ENCODE data around the gene TNFSF15.

TNFSF15 gene

DNA sequence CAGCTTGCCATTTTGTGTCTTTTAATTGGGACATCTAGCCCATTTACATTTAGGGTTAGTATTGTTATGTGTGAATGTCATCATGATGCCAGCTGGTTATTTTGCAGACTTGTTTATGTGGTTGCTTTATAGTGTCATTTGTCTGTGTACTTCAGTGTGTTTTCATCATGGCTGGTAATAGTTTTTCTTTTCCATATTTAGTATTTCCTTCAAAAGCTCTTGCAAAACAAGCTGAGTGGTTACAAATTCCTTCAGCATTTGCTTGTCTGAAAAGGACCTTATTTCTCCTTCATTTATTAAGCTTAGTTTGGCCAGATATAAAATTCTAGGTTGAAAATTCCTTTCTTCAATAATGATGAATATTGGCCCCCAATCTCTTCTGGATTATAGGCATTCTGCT, 28.5 kb upstream of the TNFSF15 start:
- TF ChIP-seq, protein P1, sequence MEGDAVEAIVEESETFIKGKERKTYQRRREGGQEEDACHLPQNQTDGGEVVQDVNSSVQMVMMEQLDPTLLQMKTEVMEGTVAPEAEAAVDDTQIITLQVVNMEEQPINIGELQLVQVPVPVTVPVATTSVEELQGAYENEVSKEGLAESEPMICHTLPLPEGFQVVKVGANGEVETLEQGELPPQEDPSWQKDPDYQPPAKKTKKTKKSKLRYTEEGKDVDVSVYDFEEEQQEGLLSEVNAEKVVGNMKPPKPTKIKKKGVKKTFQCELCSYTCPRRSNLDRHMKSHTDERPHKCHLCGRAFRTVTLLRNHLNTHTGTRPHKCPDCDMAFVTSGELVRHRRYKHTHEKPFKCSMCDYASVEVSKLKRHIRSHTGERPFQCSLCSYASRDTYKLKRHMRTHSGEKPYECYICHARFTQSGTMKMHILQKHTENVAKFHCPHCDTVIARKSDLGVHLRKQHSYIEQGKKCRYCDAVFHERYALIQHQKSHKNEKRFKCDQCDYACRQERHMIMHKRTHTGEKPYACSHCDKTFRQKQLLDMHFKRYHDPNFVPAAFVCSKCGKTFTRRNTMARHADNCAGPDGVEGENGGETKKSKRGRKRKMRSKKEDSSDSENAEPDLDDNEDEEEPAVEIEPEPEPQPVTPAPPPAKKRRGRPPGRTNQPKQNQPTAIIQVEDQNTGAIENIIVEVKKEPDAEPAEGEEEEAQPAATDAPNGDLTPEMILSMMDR (IDR thresholded peaks at IDR 0.05; ENCODE audit: extremely low read depth, missing control alignments), result no peak
- no peak for DNase-seq (ENCODE audit: low spot score)

DNA sequence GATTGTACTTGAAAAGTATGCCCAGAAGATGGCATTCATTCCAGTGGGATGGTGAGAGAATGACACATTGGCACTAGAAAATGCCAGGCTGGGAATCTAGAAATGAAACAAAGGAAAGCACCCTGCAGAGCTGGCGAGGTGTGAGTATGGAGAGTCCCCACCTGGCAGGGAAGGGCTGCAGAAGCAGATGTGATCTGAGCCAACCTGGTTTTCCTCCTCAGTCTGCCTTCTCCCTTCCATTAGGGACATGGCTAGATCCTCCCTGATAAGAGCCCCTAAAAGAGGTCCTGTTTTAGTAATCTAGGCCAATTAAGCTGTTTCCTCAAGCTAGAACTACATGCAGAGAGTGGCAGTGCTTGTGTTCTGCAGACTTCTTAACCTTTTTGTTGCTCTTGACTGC, 24.7 kb upstream of the TNFSF15 start:
- TF ChIP-seq, protein P1 (IDR thresholded peaks at IDR 0.05; ENCODE audit: extremely low read depth, missing control alignments), result no peak
- DNase-seq (ENCODE audit: low spot score), result no peak

DNA sequence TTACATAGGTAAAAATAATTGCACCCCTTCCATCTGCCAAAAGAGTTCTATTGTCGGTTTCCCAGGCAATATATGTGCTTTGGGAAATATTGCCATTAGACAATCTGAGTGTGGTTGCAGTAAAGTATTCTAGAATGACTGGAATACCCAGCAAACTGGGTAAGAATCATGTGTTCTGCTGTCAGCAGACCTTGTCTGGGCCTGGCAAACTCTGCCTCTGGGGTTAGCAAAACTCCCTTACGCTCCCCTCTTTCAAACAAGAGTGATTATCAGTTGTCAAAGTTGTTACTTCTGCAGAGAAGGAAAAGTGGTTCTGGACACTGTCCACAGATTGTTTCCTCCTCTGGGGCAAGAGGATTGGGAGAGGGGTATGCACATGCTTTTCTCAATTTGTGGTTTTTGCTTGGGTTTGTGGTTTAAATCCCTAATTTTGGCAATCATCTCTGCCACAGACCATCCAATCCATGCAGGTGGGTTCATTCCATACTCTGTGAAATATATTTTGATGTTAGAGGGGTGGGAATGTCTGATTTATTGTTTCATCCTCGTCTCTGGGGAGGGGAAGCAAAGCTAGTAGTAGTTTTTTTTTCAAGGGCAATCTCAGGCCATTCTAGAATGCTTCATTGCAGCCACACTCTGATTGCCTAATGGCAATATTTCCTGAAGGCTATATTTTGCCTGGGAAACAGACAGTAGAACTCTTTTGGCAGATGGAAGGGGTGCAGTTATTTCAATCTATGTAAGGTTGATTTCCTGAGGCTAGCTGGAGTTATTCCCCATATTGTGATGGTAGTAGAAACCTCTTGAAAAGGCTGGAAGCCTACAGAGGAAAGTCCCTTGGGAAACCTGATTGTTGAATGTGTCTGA, 24.0 kb upstream of the TNFSF15 start:
- DNase-seq (ENCODE audit: low spot score), result no peak
- TF ChIP-seq, protein P1 (IDR thresholded peaks at IDR 0.05; ENCODE audit: extremely low read depth, missing control alignments), result no peak

DNA sequence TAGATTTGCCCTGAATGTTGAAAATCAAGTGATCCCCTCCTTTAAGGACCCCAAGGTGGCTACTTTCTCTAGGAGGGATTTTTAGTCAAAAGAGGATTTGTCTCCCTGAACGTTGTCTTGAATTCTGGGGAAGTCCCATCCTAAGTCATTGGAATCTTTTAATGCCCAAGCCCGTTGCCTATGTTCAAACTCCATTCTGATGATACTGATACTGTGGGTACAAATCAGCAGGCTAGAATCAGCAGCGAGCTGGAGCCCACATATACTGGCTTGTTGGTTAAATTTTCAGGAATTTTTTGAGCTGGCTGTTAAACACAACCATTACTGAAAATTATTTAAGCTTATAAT, 22.4 kb upstream of the TNFSF15 start:
- DNase-seq (ENCODE audit: low spot score), result no peak
- TF ChIP-seq, protein P1 (IDR thresholded peaks at IDR 0.05; ENCODE audit: extremely low read depth, missing control alignments), result no peak

DNA sequence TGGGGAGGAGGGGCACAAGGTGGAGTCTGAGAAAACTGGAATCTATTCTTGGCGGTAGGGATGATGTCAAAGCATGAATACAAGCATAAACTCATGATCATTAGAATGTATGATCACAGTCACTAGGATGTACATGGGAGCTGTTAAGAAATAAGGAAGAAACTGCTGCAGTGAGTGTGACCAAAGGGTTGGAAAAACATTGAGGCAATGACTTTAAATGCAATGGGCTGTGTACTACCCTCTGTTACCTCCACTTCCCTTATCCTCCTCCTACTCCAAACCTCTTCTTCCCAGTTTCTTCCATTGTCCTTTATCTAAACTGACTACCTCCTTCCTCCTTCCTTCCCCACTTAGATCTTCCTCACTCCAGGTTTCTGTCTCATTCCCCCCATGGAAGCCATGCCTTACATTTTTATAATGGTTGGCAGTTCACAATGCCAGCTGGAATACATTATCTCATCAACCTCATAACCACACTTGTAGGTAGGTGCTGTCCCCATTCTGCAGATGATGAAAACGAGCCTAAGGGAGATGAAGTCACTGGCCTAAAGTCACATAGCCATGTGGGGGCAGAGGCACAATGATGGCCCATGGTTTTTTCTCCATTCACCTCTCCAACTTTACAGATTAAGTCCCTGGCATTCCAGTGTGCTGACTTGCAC, 21.9 kb upstream of the TNFSF15 start:
- DNase-seq (ENCODE audit: low spot score), result no peak
- TF ChIP-seq, protein P1 (IDR thresholded peaks at IDR 0.05; ENCODE audit: extremely low read depth, missing control alignments), result no peak

DNA sequence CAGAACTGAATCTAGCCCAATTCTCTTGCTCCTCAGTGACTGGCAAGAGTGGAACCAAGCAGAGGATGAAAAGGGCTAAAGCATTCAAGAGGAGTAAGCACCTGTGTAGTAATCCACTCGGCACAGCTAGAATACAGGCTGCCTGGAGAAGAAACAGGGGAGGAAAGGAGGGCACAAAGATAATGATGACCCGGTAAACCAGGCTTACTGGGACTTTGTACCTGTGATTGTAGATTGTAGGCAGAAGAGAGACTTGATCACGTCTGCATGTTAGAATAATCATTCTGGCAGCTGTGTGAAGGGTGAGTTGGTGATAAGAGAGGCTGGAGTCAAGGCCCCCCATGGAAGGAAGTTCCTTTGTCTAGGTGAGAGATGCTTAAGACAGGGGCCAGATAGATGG, 20.6 kb upstream of the TNFSF15 start:
- DNase-seq (ENCODE audit: low spot score), result no peak
- TF ChIP-seq, protein P1 (IDR thresholded peaks at IDR 0.05; ENCODE audit: extremely low read depth, missing control alignments), result no peak

DNA sequence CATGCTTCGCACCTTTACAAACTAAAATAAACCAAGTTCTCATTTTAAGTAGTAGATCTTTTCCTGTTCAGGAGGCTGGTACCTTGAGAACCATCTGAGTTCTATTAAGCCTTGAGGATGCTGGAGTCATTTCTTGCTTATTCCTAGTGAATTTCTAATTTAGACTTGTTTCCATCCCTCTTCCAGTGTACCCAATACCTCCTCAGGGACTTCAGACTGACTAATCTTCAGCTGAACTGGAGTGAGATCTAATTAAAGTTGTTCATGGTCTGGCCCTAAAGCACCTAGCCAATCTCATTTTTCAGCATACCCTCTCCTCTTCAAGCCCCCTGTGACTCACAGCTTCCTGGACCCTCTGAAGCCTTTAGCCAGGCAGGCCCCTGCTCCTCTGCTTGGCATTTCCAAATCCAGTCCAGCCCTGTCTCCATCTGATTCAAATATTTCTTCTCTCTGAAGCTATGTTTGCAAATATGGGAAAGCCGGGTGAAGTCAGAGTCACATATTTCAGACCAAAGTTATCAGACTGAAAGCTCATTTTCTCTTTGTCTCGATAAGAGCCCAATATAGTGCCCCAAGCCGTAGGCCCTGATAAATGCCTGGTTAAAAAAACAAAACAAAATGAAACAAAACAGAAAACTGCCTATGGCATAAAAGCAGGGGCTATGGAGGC, 19.4 kb upstream of the TNFSF15 start:
- TF ChIP-seq, protein P1 (IDR thresholded peaks at IDR 0.05; ENCODE audit: extremely low read depth, missing control alignments), result no peak
- DNase-seq (ENCODE audit: low spot score), result no peak
